ENCODE measurements around the gene CSHL1.
"Not testable (repeated sequence)": the region's sequence is repeated elsewhere in the genome, so short reads cannot be mapped to it uniquely, and the experiment has no call there.

CSHL1 gene

GRCh38 chr17:63917646-63918045 lies 6.6 kb upstream of the CSHL1 start:
- no peak for DNase-seq

DNA sequence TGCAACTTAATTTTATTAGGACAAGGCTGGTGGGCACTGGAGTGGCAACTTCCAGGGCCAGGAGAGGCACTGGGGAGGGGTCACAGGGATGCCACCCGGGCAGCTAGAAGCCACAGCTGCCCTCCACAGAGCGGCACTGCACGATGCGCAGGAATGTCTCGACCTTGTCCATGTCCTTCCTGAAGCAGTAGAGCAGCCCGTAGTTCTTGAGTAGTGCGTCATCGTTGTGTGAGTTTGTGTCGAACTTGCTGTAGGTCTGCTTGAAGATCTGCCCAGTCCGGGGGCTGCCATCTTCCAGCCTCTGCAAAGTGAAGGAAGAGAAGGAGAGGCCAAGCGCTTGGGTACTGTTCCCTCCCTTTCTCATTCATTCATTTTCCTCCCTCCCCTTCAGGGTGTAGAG lies 6.1 kb upstream of the CSHL1 start:
- DNase-seq: not testable (repeated sequence)

DNA sequence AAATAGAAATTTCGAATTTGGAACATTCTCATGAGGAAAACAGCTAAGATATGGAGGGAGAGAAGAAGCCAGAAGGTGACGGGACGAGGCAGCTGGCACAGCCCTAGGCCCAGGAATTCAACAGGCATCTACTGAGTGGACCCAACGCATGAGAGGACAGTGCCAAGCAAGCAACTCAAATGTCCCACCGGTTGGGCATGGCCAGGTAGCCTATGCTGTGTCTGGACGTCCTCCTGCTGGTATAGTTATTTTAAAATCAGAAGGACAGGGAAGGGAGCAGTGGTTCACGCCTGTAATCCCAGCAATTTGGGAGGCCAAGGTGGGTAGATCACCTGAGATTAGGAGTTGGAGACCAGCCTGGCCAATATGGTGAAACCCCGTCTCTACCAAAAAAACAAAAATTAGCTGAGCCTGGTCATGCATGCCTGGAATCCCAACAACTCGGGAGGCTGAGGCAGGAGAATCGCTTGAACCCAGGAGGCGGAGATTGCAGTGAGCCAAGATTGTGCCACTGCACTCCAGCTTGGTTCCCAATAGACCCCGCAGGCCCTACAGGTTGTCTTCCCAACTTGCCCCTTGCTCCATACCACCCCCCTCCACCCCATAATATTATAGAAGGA lies 5.6 kb upstream of the CSHL1 start:
- DNase-seq: no peak

- DNase-seq: not testable (repeated sequence)
Measured at GRCh38 chr17:63915753-63916152, 4.7 kb upstream of the CSHL1 start.

DNA sequence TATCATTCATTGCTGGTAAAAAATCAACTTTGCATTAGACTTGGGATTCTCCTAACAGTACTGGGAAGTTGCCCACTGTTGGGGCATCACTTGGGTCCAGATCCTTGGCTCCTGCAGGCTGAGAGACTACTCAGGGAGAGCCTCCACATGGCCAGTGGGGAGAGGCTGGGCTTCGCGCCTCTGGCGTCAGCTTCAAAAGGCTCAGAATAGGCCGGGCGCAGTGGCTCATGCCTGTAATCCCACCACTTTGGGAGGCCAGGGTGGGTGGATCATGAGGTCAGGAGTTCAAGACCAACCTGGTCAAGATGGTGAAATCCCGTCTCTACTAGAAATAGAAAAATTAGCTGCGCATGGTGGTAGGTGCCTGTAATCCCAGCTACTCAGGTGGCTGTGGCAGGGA lies 3.4 kb upstream of the CSHL1 start:
- DNase-seq: no peak

GRCh38 chr17:63911657-63912100 lies 621 bp upstream of the CSHL1 start:
- peak; percentile 64 for DNase-seq

DNA sequence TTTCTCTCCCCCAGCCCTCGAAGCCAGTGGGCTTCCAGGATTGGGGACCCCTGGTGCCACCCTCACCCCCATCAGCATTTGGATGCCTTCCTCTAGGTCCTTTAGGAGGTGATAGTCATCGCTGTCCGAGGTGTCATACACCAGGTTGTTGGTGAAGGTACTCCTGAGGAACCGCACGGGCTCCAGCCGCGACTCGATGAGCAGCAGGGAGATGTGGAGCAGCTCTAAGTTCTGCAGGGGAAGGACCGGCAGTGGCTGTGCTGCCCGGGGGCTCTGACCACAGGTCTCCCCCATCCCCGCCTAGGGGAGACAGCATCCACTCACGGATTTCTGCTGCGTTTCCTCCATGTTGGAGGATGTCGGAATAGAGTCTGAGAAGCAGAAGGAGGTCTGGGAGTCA lies 962 bp downstream of the CSHL1 start:
- no peak for DNase-seq

- not testable (repeated sequence) for DNase-seq
Measured at GRCh38 chr17:63909586-63909985, 1.5 kb downstream of the CSHL1 start.

GRCh38 chr17:63907161-63907778 lies 3.8 kb downstream of the CSHL1 start:
- DNase-seq: not testable (repeated sequence)

GRCh38 chr17:63904796-63905195 lies 6.3 kb downstream of the CSHL1 start:
- DNase-seq: not testable (repeated sequence)

DNA sequence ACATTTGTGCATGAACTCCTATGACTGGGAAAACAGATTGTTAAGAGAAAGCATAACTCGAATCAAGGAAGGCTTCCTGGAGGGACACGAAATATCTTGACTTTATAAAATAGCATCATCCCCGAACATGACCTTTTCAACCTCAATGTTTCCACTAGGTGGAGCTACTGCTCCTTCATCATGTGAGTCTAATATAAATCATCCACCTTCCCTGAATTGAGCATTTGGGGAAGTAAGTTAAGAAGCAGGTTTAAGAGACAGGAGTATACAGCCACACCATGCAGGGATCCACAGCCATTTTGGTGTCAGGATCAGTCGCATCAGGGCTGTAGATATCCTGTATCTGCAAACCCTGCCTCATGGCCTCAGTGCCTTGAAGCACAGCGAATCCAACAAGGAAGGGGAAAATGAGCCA lies 7.3 kb downstream of the CSHL1 start:
- not testable (repeated sequence) for DNase-seq

DNA sequence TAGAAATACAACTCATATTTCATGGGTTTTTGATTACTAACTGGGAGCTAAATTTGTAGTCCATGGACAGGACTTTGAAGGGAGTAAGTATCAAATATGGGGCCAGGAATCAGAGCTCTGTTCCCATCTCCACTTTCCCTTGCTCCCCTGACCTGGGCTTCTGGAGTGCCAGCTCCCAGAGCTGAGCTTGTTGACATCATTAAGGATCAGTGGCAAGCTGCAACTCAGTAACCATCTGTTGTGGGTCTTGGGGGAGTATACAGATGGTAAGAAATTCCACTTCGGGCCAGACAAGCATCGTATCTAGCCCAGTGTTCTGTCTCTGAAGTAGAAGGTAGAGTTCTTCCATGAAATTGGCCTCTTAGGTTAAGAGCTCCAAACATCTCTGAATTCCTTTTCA lies 9.1 kb downstream of the CSHL1 start:
- DNase-seq: not testable (repeated sequence)

DNA sequence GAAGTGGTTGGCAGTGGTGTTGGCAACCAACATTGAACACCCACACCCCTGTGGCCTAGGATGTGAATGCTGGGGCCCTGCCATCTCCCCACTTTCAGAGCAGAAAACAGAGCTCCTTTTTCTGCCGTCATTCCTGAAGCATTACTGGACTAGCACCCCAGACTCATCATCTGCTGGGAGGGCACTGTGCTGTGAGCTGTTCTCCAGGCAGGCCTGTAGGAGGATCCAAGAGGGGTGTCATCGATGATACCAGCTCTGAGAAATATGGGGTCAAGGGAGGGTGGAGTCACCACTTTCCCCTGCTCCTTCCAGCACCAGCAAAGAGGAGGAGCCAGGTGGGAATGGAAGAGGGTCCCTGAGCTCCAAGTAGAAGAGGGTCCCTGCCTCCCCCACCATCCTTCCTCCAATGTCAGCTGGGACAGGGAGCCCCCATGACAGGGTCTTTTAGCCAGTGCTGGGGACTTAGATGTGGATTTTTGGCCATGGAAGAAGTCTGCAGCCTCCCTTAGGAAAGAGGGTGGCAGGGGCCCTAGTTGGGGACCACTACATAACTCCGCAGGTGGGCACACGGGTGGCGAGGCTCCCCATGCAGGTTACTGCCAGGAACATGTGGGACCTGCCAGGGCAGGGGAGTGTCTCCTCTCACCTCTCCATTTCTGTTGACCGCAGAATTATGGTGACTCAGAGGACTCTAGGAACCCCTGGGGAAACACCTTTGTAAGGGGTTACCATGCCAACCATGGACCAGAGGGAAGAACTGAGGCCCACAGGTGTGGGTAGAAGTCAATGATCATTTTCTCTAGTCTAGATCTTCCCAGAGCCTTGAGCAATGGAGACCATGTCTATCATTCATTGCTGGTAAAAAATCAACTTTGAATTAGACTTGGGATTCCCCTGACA lies 11.9 kb downstream of the CSHL1 start:
- DNase-seq: not testable (repeated sequence)

- not testable (repeated sequence) for DNase-seq
Measured at GRCh38 chr17:63896524-63897354, 14.3 kb downstream of the CSHL1 start, which contains the start of gene CSH1. CSH1 (minus strand) TSS chr17:63896574; CDS start chr17:63896511, 63 bp downstream.

GRCh38 chr17:63894821-63895220 lies 16.2 kb downstream of the CSHL1 start:
- DNase-seq: not testable (repeated sequence)

GRCh38 chr17:63894021-63894420 lies 17.0 kb downstream of the CSHL1 start:
- not testable (repeated sequence) for DNase-seq

GRCh38 chr17:63892316-63893037 lies 18.6 kb downstream of the CSHL1 start:
- DNase-seq: not testable (repeated sequence)

DNA sequence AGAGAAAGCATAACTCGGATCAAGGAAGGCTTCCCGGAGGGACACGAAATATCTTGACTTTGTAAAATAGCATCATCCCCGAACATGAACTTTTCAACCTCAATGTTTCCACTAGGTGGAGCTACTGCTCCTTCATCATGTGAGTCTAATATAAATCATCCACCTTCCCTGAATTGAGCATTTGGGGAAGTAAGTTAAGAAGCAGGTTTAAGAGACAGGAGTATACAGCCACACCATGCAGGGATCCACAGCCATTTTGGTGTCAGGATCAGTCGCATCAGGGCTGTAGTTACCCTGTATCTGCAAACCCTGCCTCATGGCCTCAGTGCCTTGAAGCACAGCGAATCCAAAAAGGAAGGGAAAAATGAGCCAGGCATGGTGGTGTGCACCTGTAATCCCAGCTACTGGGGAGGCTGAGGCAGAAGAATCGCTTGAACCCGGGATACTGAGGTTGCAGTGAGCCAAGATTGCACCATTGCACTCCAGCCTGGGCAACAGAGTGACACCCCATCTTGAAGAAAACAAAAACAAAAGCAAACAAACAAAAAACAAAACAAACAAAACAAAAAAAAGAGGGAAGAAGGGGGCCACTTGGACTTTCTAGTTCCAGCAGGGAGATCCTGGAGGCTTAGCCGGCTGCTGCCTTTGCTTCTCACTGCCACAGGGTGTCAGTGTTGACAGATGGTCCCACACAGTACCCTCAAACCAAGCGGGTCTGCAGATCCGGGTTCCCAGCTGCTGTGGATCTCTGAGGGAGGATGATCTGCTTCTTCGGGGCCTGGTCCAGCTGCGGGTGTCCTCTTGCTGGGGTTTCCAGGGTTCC lies 21.8 kb downstream of the CSHL1 start:
- not testable (repeated sequence) for DNase-seq

GRCh38 chr17:63885119-63885518 lies 25.9 kb downstream of the CSHL1 start:
- not testable (repeated sequence) for DNase-seq

DNA sequence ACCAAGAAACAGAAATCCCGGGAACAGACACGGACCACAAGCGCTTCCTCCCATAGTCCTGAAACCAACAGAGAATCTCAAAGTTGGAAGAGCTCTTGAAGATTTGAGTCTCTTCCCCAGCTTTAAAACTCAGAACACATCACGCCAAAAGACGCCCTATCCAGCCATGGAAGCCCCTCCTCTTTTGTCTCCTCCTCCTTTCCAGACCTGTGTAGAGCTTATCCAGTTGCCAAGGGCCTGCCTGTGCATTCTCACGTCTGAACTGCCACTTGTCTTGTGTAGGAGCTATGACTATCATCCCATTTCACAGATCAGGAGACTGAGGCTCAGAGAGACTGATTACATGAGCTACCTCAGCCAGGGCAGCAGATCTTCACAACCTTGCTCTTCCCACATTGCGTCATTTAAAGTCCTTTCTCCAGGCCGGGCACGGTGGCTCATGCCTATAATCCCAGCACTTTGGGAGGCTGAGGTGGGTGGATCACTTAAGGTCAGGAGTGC lies 28.4 kb downstream of the CSHL1 start:
- DNase-seq: not testable (repeated sequence)

Data from stimulated activated CD4-positive, alpha-beta T cell treated with anti-CD3 and anti-CD28 coated beads, Interleukin-4, amount 100 ng/mL, for 1 hour (primary cell).